Gastroesophageal sphincter (tissue), 3 donors: ENCODE results near the gene TTC24.

Source experiments
- EP300 ChIP-seq: sonication (generic); formaldehyde crosslinking; IDR thresholded peaks from one replicate; pipeline ENCODE4 v1.6.1; 2017; ENCODE audit warnings: antibody characterized with exemption, mild to moderate bottlenecking
- POLR2A ChIP-seq, 2 donors: fragments of 450-650 bp; IDR thresholded peaks; one replicate each; pipeline ENCODE4 v1.6.1; 2017; ENCODE audit warnings: antibody characterized with exemption in 2 of 2, mild to moderate bottlenecking in 2 of 2, moderate library complexity in 1 of 2
- POLR2AphosphoS5 ChIP-seq: sonication (generic); formaldehyde crosslinking; IDR thresholded peaks from one replicate; pipeline ENCODE4 v1.6.1; 2017; ENCODE audit warnings: antibody characterized with exemption
- TF ChIP-seq, protein P1 (sequence below), 4 experiments: fragments of 200-600 bp in 2 of 4; fragments of 450-650 bp in 2 of 4; sonication (generic) in 1 of 4; IDR thresholded peaks; one replicate each; pipeline ENCODE4 v1.5.1; 2017 to 2019; ENCODE audit warnings: antibody characterized with exemption in 4 of 4, mild to moderate bottlenecking in 2 of 4, moderate library complexity in 2 of 4

DNA sequence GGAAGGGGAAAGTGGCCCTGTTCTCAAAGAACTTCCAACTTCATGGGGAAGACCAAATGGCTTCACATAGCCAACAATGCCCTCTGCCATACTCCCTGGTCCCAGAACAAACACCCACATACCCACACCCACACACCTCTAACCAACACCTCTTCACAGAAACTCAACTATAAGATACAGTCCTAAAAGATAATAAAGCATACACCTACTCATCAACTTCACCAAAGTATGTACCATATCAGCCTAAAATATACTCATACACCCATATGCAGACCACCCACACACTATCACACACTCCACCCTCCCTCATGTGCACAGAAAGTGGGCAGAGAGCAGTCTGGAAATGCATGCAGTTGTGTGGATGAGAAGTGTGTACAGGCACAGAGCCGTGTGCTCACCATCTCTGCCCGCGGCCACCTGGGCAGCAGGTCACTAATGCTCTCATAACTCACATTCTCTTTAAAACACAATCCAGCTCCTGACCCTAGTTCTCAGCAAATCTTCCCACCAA is 34.9 kb upstream of the TTC24 start:
- no peak for TF ChIP-seq POLR2AphosphoS5
- no peak for TF ChIP-seq POLR2A (IDR thresholded peaks at IDR 0.05)
- TF ChIP-seq, protein P1, sequence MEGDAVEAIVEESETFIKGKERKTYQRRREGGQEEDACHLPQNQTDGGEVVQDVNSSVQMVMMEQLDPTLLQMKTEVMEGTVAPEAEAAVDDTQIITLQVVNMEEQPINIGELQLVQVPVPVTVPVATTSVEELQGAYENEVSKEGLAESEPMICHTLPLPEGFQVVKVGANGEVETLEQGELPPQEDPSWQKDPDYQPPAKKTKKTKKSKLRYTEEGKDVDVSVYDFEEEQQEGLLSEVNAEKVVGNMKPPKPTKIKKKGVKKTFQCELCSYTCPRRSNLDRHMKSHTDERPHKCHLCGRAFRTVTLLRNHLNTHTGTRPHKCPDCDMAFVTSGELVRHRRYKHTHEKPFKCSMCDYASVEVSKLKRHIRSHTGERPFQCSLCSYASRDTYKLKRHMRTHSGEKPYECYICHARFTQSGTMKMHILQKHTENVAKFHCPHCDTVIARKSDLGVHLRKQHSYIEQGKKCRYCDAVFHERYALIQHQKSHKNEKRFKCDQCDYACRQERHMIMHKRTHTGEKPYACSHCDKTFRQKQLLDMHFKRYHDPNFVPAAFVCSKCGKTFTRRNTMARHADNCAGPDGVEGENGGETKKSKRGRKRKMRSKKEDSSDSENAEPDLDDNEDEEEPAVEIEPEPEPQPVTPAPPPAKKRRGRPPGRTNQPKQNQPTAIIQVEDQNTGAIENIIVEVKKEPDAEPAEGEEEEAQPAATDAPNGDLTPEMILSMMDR (IDR thresholded peaks at IDR 0.05), result no peak
- TF ChIP-seq EP300, result no peak
